HCT116 (cell line): Measurements from ENCODE around the gene OR4D1. TPM values are rescaled to one million over a fixed set of nuclear protein-coding genes. Genes with fewer than 3 reads are reported as not detected.

Experiments used
- ATAC-seq: fragments of 200-7000 bp; cut with Tn5 transposase; 2 replicates; pipeline ENCODE4 v1.9.1; 2020; ENCODE audit warnings: mild to moderate bottlenecking, moderate library complexity
- BruUV-seq: library from RNA; stranded (reverse); fragments of 400-500 nt; replicated peaks from 2 replicates; lab custom pipeline; 2021; lab: Mats Ljungman, UMichigan
- CTCF ChIA-PET: fragments of 300-600 bp; sonication (Branson Sonifier 250); formaldehyde crosslinking; loops from one replicate; lab custom pipeline; 2021; ENCODE audit warnings: antibody characterized with exemption; lab: Charles Lee
- POLR2A ChIA-PET: fragments of 300-600, 350-600 bp; sonication (Branson Sonifier 250); formaldehyde crosslinking; loops from one replicate; lab custom pipeline; 2021; ENCODE audit warnings: antibody characterized with exemption; lab: Charles Lee
- RAD21 ChIA-PET, 2 experiments: fragments of 300-600 bp; sonication (Branson Sonifier 250); formaldehyde crosslinking; loops; one replicate each; lab custom pipeline; 2023; ENCODE audit warnings: low total read pairs in 2 of 2; ENCODE audit not compliant: uncharacterized antibody in 2 of 2, unreplicated experiment in 2 of 2, low non-redundant PET in 1 of 2; lab: Charles Lee
- DNase-seq: peaks from one replicate; pipeline ENCODE4 v3.0.0-alpha.2; 2010; ENCODE audit warnings: low read depth, low spot score
- H2AFZ ChIP-seq: fragments of 200-600 bp; shearing (Covaris generic), sonication (generic); 2 replicates; pipeline ENCODE4 v1.6.1; 2017; ENCODE audit warnings: low read depth, mixed run types, mixed read lengths, antibody characterized with exemption, low read length; ENCODE audit not compliant: poor library complexity, severe bottlenecking
- H3K27ac ChIP-seq: 2 replicates; pipeline ENCODE4 v1.5.1; 2012; ENCODE audit warnings: low read depth, low read length
- H3K27me3 ChIP-seq: fragments of 200-600 bp; sonication (generic); 2 replicates; pipeline ENCODE4 v1.6.1; 2016; ENCODE audit warnings: mixed run types, low read length, mixed read lengths; ENCODE audit not compliant: insufficient read depth
- H3K36me3 ChIP-seq, 2 experiments: fragments of 200-500 bp in 1 of 2; fragments of 200-600 bp in 1 of 2; sonication (Bioruptor generic) in 1 of 2; sonication (generic) in 1 of 2; 2 replicates each; pipeline versions ENCODE4 v1.5.1 to v1.6.1; 2014 to 2016; ENCODE audit warnings: low read length in 2 of 2, inconsistent platforms in 1 of 2, mixed read lengths in 1 of 2, mixed run types in 1 of 2; ENCODE audit not compliant: insufficient read depth in 2 of 2, control insufficient read depth in 1 of 2
- H3K4me1 ChIP-seq, 2 experiments: fragments of 200-600 bp in 1 of 2; sonication (generic) in 1 of 2; 2 replicates each; pipeline versions ENCODE4 v1.5.1 to v1.6.1; 2012 to 2017; ENCODE audit warnings: low read length in 2 of 2, inconsistent platforms in 1 of 2, mild to moderate bottlenecking in 1 of 2, mixed read lengths in 1 of 2, mixed run types in 1 of 2, moderate library complexity in 1 of 2; ENCODE audit not compliant: insufficient read depth in 2 of 2, control insufficient read depth in 1 of 2
- H3K4me2 ChIP-seq: fragments of 200-600 bp; sonication (generic); 2 replicates; pipeline ENCODE4 v1.6.1; 2017; ENCODE audit warnings: mixed run types, low read length, mixed read lengths
- H3K4me3 ChIP-seq, 2 experiments: fragments of 200-600 bp in 1 of 2; sonication (generic) in 1 of 2; replicated peaks in 1 of 2; 2 replicates each; pipeline ENCODE4 v1.5.1; 2011 to 2016; ENCODE audit warnings: low read length in 2 of 2, control low read depth in 1 of 2, low read depth in 1 of 2, mild to moderate bottlenecking in 1 of 2, mixed read lengths in 1 of 2, mixed run types in 1 of 2
- H3K79me2 ChIP-seq: fragments of 200-600 bp; sonication (generic); 2 replicates; pipeline ENCODE4 v1.6.1; 2017; ENCODE audit warnings: mild to moderate bottlenecking, mixed run types, low read length, moderate library complexity, mixed read lengths; ENCODE audit not compliant: insufficient read depth
- H3K9ac ChIP-seq: fragments of 200-600 bp; sonication (generic); 2 replicates; pipeline ENCODE4 v1.6.1; 2016; ENCODE audit warnings: low read length, mixed read lengths
- H3K9me2 ChIP-seq: fragments of 200-600 bp; sonication (generic), shearing (Covaris generic); 2 replicates; pipeline ENCODE4 v1.6.1; 2017; ENCODE audit warnings: mixed run types, mild to moderate bottlenecking, moderate library complexity; ENCODE audit not compliant: insufficient read depth
- H3K9me3 ChIP-seq, 2 experiments: fragments of 200-500 bp in 1 of 2; fragments of 200-600 bp in 1 of 2; sonication (Bioruptor generic) in 1 of 2; sonication (generic) in 1 of 2; 2 replicates each; pipeline ENCODE4 v1.6.1; 2014 to 2017; ENCODE audit warnings: low read length in 2 of 2, mixed read lengths in 2 of 2, inconsistent platforms in 1 of 2, low read depth in 1 of 2, mild to moderate bottlenecking in 1 of 2, mixed run types in 1 of 2, moderate library complexity in 1 of 2; ENCODE audit not compliant: control insufficient read depth in 1 of 2, insufficient read depth in 1 of 2
- H4K20me1 ChIP-seq: fragments of 200-600 bp; sonication (generic), shearing (Covaris generic); 2 replicates; pipeline ENCODE4 v1.6.1; 2017; ENCODE audit warnings: mixed run types, mild to moderate bottlenecking, moderate library complexity; ENCODE audit not compliant: insufficient read depth
- ATF3 ChIP-seq: IDR thresholded peaks from 2 replicates; pipeline ENCODE4 v1.6.1; 2012
- CBX3 ChIP-seq: IDR thresholded peaks from 2 replicates; pipeline ENCODE4 v1.6.1; 2012; ENCODE audit warnings: low read depth
- CEBPB ChIP-seq: IDR thresholded peaks from 2 replicates; pipeline ENCODE4 v1.6.1; 2012; ENCODE audit warnings: low read depth
- EGR1 ChIP-seq: IDR thresholded peaks from 2 replicates; pipeline ENCODE4 v1.6.1; 2012; ENCODE audit warnings: low read depth
- EZH2 ChIP-seq: fragments of 200-600 bp; sonication (generic); IDR thresholded peaks from 2 replicates; pipeline ENCODE4 v1.6.1; 2017; ENCODE audit warnings: antibody characterized with exemption, mixed run types
- EZH2phosphoT487 ChIP-seq: fragments of 200-600 bp; IDR thresholded peaks from 2 replicates; pipeline ENCODE4 v1.6.1; 2018; ENCODE audit warnings: antibody characterized with exemption, borderline replicate concordance
- JUND ChIP-seq: IDR thresholded peaks from 2 replicates; pipeline ENCODE4 v1.6.1; 2012
- POLR2A ChIP-seq: IDR thresholded peaks from 2 replicates; pipeline ENCODE4 v1.7.0; 2011; ENCODE audit warnings: borderline replicate concordance; ENCODE audit not compliant: insufficient read depth, insufficient read length; ENCODE audit errors: extremely low read depth
- POLR2AphosphoS5 ChIP-seq: IDR thresholded peaks from 2 replicates; pipeline ENCODE4 v1.6.1; 2011; ENCODE audit warnings: mild to moderate bottlenecking, low read depth, low read length, moderate library complexity
- RAD21 ChIP-seq: IDR thresholded peaks from 2 replicates; pipeline ENCODE4 v1.6.1; 2012; ENCODE audit warnings: low read depth, mild to moderate bottlenecking
- SIN3A ChIP-seq: IDR thresholded peaks from 2 replicates; pipeline ENCODE4 v1.6.1; 2012; ENCODE audit warnings: low read depth
- SP1 ChIP-seq: IDR thresholded peaks from 2 replicates; pipeline ENCODE4 v1.6.1; 2012; ENCODE audit warnings: low read depth
- SRF ChIP-seq: IDR thresholded peaks from 2 replicates; pipeline ENCODE4 v1.6.1; 2012; ENCODE audit warnings: low read depth
- ZNF274 ChIP-seq: fragments of 200-500 bp; sonication (Bioruptor generic); IDR thresholded peaks from 2 replicates; pipeline ENCODE4 v1.6.1; 2014; ENCODE audit warnings: mild to moderate bottlenecking, low read depth, low read length, inconsistent platforms
- intact Hi-C: fragments of 100-400 bp; cut with micrococcal nuclease; formaldehyde crosslinking; loops from 2 replicates; pipeline ENCODE4 v1.10.0; 2022
- total RNA-seq: library from RNA; stranded (reverse); gene quantifications from one replicate; pipeline ENCODE4 v1.2.1, GENCODE V29; 2021; ENCODE audit not compliant: unreplicated experiment
- TF ChIP-seq, protein P1 (sequence below): IDR thresholded peaks from 2 replicates; pipeline ENCODE4 v1.6.1; 2012; ENCODE audit warnings: low read depth
- TF ChIP-seq, protein P2 (sequence below): IDR thresholded peaks from 2 replicates; pipeline ENCODE4 v1.6.1; 2012
- TF ChIP-seq, protein P3 (sequence below), 3 experiments: fragments of 200-600 bp in 1 of 3; sonication (generic) in 1 of 3; IDR thresholded peaks in 2 of 3; conservative IDR thresholded peaks in 1 of 3; 2 replicates each; pipeline ENCODE4 v1.5.1; 2012 to 2017; ENCODE audit warnings: low read depth in 2 of 3, low read length in 2 of 3, antibody characterized with exemption in 1 of 3, borderline replicate concordance in 1 of 3, control low read depth in 1 of 3, mild to moderate bottlenecking in 1 of 3, mixed read lengths in 1 of 3, mixed run types in 1 of 3, moderate library complexity in 1 of 3; ENCODE audit not compliant: insufficient read depth in 1 of 3

The OR4D1 gene
- total RNA-seq, 1 experiment from 2014 or later = not detected

- no peaks in the 10 kb centered on the region for H3K79me2 ChIP-seq
- no peak overlapping the region for H3K27ac ChIP-seq
- H3K27me3 ChIP-seq = no peaks in the 10 kb centered on the region
- no peaks in the 10 kb centered on the region for H3K9me3 ChIP-seq
- ChIA-PET POLR2A (no interaction called here), CTCF (no interaction called here), RAD21 (no interaction called here)
- no peak overlapping the region for H3K9ac ChIP-seq
- H3K4me3 ChIP-seq = no peak overlapping the region
- H3K4me2 ChIP-seq = no peak overlapping the region
- no peaks in the 10 kb centered on the region for H3K9me2 ChIP-seq
- H3K4me1 ChIP-seq = peaks cover 16 to 33% of the 10 kb centered on the region in 2 experiments
- H3K36me3 ChIP-seq = no peaks in the 10 kb centered on the region
- ATAC-seq (no peak), DNase-seq (no peak)
- no peak overlapping the region for H2AFZ ChIP-seq
- TF ChIP-seq EZH2 (no peak), CBX3 (no peak), POLR2A (no peak), ATF3 (no peak)
- H4K20me1 ChIP-seq = no peaks in the 10 kb centered on the region
- intact Hi-C loops = no loop called here
- BruUV-seq = no TSS peak
These were observed 38.9 kb downstream of the OR4D1 start for GRCh38 chr17:58187063-58187462.

DNA sequence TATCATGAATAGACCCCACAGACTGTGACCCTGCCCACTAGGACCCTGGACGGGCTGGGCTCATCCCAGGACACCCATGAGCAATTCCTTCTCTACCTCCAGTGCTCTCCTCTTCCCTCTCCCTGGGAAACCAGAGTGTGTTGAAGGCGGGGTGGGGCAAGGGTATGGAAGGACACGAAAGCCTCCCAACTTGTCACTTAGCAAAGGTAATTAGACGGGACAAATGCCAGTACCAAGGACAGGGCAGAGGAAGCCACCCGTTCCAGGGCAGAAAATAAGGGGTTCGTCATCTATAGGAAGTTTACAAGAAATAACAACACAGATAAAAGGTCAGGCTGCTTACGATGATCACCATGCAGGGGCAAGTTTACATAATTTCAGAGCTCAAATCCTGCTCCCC, 39.5 kb downstream of the OR4D1 start:
- H3K4me1 ChIP-seq = peaks cover 16 to 33% of the 10 kb centered on the region in 2 experiments
- H3K36me3 ChIP-seq = no peaks in the 10 kb centered on the region
- DNase-seq = no peak
- no peaks in the 10 kb centered on the region for H3K79me2 ChIP-seq
- ATAC-seq = no peak
- no peaks in the 10 kb centered on the region for H3K9me3 ChIP-seq
- H3K4me2 ChIP-seq = no peak overlapping the region
- H3K9me2 ChIP-seq = no peaks in the 10 kb centered on the region
- H3K27me3 ChIP-seq = no peaks in the 10 kb centered on the region
- no peak overlapping the region for H3K4me3 ChIP-seq
- no peak overlapping the region for H3K9ac ChIP-seq
- H2AFZ ChIP-seq = no peak overlapping the region
- no peaks in the 10 kb centered on the region for H4K20me1 ChIP-seq
- intact Hi-C loops = no loop called here
- no peak overlapping the region for H3K27ac ChIP-seq
- ChIA-PET RAD21 (no interaction called here), CTCF (interaction anchor here (1.0 kb wide), 1 partner anchor 12 kb away, joined by 4 read pairs; no protein-coding TSS in a partner anchor), POLR2A (no interaction called here)
- no TSS peak for BruUV-seq
- TF ChIP-seq, protein P1, sequence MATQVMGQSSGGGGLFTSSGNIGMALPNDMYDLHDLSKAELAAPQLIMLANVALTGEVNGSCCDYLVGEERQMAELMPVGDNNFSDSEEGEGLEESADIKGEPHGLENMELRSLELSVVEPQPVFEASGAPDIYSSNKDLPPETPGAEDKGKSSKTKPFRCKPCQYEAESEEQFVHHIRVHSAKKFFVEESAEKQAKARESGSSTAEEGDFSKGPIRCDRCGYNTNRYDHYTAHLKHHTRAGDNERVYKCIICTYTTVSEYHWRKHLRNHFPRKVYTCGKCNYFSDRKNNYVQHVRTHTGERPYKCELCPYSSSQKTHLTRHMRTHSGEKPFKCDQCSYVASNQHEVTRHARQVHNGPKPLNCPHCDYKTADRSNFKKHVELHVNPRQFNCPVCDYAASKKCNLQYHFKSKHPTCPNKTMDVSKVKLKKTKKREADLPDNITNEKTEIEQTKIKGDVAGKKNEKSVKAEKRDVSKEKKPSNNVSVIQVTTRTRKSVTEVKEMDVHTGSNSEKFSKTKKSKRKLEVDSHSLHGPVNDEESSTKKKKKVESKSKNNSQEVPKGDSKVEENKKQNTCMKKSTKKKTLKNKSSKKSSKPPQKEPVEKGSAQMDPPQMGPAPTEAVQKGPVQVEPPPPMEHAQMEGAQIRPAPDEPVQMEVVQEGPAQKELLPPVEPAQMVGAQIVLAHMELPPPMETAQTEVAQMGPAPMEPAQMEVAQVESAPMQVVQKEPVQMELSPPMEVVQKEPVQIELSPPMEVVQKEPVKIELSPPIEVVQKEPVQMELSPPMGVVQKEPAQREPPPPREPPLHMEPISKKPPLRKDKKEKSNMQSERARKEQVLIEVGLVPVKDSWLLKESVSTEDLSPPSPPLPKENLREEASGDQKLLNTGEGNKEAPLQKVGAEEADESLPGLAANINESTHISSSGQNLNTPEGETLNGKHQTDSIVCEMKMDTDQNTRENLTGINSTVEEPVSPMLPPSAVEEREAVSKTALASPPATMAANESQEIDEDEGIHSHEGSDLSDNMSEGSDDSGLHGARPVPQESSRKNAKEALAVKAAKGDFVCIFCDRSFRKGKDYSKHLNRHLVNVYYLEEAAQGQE = no peak
- TF ChIP-seq POLR2AphosphoS5 (no peak), SIN3A (no peak), SRF (no peak), JUND (no peak), EZH2phosphoT487 (no peak), SP1 (no peak), ZNF274 (no peak), EZH2 (no peak), CEBPB (no peak), EGR1 (no peak), RAD21 (no peak), CBX3 (no peak)
- TF ChIP-seq, protein P2, sequence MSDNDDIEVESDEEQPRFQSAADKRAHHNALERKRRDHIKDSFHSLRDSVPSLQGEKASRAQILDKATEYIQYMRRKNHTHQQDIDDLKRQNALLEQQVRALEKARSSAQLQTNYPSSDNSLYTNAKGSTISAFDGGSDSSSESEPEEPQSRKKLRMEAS = no peak
- TF ChIP-seq, protein P3, sequence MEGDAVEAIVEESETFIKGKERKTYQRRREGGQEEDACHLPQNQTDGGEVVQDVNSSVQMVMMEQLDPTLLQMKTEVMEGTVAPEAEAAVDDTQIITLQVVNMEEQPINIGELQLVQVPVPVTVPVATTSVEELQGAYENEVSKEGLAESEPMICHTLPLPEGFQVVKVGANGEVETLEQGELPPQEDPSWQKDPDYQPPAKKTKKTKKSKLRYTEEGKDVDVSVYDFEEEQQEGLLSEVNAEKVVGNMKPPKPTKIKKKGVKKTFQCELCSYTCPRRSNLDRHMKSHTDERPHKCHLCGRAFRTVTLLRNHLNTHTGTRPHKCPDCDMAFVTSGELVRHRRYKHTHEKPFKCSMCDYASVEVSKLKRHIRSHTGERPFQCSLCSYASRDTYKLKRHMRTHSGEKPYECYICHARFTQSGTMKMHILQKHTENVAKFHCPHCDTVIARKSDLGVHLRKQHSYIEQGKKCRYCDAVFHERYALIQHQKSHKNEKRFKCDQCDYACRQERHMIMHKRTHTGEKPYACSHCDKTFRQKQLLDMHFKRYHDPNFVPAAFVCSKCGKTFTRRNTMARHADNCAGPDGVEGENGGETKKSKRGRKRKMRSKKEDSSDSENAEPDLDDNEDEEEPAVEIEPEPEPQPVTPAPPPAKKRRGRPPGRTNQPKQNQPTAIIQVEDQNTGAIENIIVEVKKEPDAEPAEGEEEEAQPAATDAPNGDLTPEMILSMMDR (IDR thresholded peaks at IDR 0.05 in 2 of 3, conservative IDR thresholded peaks at IDR 0.05 in 1 of 3; ENCODE audit: borderline replicate concordance in 1 of 3, insufficient read depth in 1 of 3, low read depth in 2 of 3, low read length in 2 of 3) = no peak
